SIG-M5 (cell line): Measurements from ENCODE around the gene YBX3.

Experiments used
- DNase-seq: peaks from one replicate; lab custom pipeline; 2025; lab: John Stamatoyannopoulos, UW

YBX3 gene

DNA sequence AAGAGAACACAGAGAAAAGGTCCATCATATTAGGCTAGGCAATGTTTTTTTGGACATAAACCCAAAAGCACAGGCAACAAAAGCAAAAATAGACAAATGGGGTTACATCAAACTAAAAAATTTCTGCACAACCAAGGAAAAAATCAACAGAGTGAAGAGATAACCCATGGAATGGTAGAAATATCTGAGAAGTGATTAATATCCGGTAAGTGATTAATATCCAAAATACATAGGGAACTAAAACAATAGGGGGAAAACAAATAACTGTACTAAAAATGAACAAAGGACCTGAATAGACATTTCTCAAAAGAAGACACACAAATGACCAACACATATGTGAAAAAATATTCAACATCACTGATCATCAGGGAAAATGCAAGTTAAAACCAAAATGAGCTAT, 53.6 kb downstream of the YBX3 start:
- DNase-seq = no peak

- DNase-seq = no peak
Observed at GRCh38 chr12:10668526-10668925, 54.6 kb downstream of the YBX3 start.

DNA sequence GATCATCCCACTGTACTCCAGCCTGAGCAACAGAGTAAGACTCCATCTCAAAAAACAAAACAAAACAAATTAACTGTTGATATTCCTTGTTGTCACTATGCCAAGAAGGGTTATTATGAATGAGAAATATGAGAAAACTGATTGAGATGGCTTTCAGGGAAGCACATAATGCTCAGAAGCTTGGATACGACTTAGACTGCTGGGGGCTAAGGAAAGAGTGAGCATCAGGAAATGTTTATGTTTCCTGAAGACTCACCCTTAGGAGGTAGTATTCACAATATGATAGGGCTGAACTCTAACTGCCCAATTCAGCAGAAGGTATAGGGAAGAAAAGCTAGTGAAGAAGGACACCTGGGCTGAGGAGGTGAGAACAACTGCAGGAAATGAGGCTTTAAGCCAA, 55.5 kb downstream of the YBX3 start:
- DNase-seq = no peak

DNA sequence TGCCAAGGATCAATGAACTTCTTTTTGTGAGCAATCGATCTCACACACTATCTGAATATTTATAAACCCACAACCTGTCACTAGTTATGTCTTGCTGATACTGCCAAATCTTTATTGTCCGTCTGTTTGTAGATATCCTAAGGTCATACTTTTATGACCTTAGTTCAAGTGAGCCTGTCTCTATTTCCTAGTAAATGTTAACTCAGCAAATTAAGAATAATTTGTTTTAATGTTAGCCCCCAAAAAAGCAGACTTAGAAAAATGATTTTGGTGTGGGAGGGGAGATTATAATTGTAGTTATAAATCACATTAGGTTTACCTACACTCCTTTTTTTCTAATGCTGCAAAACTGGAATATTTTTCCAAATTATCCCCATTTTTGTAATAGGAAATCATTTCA, 58.6 kb downstream of the YBX3 start:
- no peak for DNase-seq

- no peak for DNase-seq
Observed at GRCh38 chr12:10663869-10664268, 59.3 kb downstream of the YBX3 start.

GRCh38 chr12:10661338-10661737, 61.8 kb downstream of the YBX3 start:
- no peak for DNase-seq

GRCh38 chr12:10654003-10654402, 69.1 kb downstream of the YBX3 start:
- no peak for DNase-seq

DNA sequence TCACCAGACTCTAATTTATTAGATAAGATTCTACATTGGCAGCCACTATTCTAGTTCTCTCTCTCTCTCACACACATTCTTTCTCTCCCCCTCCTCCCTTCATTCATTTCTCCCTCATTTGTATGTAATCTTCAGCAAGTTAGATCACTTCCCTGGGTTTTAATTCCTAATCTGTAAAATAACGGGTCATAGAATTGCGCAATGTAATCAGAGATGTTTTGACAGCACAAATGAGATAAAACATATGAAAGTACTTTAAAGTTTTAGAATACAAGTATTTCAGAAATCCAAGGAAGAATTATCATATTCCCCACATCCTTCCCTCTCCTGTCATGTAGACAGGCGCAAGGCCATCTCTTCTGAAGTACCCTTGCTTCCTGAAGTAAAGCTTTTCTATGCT, 70.9 kb downstream of the YBX3 start:
- DNase-seq = no peak
